Measurements from ENCODE around the gene SYCN. TPM values are rescaled to one million over a fixed set of nuclear protein-coding genes. Genes with fewer than 3 reads are reported as not detected.
"Not testable (repeated sequence)": the region's sequence is repeated elsewhere in the genome, so short reads cannot be mapped to it uniquely, and the experiment has no call there.

The SYCN gene, protein sequence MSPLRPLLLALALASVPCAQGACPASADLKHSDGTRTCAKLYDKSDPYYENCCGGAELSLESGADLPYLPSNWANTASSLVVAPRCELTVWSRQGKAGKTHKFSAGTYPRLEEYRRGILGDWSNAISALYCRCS
- total RNA-seq: not detected

DNA sequence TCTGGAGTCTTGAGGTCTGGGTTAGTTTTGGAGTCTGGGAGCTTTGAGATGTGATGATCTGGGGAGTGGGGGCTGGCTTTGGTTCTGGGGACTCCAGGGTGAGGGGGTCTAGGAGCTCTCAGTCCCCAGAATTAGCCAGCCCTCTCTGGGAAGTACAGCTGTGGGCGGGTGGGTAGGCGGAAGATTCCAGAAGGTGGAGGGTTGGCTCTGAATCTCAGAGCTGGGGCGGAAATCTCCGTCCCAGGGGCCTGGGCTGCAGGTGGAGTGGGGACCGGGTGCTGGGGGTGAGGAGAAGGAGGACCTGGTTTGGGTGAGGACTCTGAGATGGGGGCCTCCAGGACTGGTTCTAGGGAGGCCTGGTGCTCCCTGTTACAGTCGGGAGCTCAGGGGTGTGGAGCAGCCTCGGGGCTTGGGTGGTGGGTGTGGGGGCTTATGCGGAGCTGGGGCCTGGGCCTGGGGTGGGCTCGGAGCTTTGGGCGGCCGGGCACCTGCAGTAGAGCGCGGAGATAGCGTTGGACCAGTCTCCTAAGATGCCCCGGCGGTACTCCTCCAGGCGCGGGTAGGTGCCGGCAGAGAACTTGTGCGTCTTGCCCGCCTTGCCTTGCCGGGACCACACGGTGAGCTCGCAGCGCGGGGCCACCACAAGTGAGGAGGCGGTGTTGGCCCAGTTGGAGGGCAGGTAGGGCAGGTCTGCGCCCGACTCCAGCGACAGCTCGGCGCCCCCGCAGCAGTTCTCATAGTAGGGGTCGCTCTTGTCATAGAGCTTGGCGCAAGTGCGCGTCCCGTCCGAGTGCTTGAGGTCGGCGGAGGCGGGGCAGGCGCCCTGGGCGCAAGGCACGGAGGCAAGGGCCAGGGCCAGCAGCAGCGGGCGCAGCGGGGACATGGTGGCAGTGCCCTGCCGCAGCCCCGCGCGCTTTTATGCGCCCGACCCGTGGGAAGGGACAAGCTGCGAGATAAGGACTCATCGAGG lies at the start of gene SYCN:
Gene SYCN (minus strand): TSS at position 892 of the 970 bp plus-strand sequence. CDS start 9 bp downstream, at position 883.
- no peak within 1 kb of the TSS for H3K27ac Mint-ChIP-seq
- no peaks in the 10 kb centered on the region for H3K36me3 Mint-ChIP-seq
- H3K9me3 Mint-ChIP-seq: no peaks in the 10 kb centered on the region
- DNase-seq (ENCODE audit: low spot score) (no peak), ATAC-seq (no peak)
- peaks cover 25 to 33% of the 10 kb centered on the region in 2 donors for H3K27me3 Mint-ChIP-seq
- H3K4me3 Mint-ChIP-seq: no peak within 1 kb of the TSS
- no peaks in the 10 kb centered on the region for H3K4me1 Mint-ChIP-seq (ENCODE audit: low read depth in 2 of 2)

GRCh38 chr19:39253374-39254149 lies 49.5 kb upstream of the SYCN start:
- DNase-seq (ENCODE audit: low spot score) (no peak), ATAC-seq (no peak)
- Mint-ChIP-seq H3K4me3 (no peak overlapping the region), H3K36me3 (no peaks in the 10 kb centered on the region), H3K27ac (no peak overlapping the region), H3K4me1 (ENCODE audit: low read depth in 2 of 2) (no peaks in the 10 kb centered on the region), H3K27me3 (peaks cover 3 to 8% of the 10 kb centered on the region in 2 donors), H3K9me3 (no peaks in the 10 kb centered on the region)

- no peak for ATAC-seq
- no peak overlapping the region for H3K4me3 Mint-ChIP-seq
- no peak overlapping the region for H3K27ac Mint-ChIP-seq
- DNase-seq (ENCODE audit: low spot score): no peak
- H3K27me3 Mint-ChIP-seq: peaks cover 3 to 8% of the 10 kb centered on the region in 2 donors
- no peaks in the 10 kb centered on the region for H3K9me3 Mint-ChIP-seq
- H3K4me1 Mint-ChIP-seq (ENCODE audit: low read depth in 2 of 2): no peaks in the 10 kb centered on the region
- H3K36me3 Mint-ChIP-seq: no peaks in the 10 kb centered on the region
These were observed 48.4 kb upstream of the SYCN start for GRCh38 chr19:39252458-39252857.

DNA sequence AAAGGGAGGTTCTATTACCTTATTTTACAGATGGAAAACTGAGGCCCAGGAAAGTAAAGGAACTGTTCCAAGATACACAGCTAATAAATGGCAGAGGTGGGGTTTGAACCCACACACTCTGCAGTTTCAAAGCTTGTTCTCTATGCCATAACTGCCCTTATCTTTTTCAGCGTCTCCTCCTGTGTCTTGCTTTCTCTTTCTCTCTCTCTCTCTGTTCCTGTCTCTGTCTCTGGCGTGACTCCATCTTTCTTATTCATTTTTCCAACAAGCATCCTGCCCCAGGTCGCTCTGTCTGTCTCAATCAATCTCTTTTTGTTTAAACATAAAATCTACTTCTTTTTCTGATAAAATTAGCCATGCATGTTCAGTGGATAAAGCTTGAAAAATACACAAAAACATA lies 47.8 kb upstream of the SYCN start:
- DNase-seq (ENCODE audit: low spot score) (no peak), ATAC-seq (no peak)
- Mint-ChIP-seq H3K4me3 (no peak overlapping the region), H3K4me1 (ENCODE audit: low read depth in 2 of 2) (peaks cover 0 to 2% of the 10 kb centered on the region in 2 donors), H3K9me3 (no peaks in the 10 kb centered on the region), H3K27ac (no peak overlapping the region), H3K36me3 (no peaks in the 10 kb centered on the region), H3K27me3 (peaks cover 3 to 8% of the 10 kb centered on the region in 2 donors)

- DNase-seq (ENCODE audit: low spot score) (no peak), ATAC-seq (no peak)
- peaks cover 0 to 2% of the 10 kb centered on the region in 2 donors for H3K4me1 Mint-ChIP-seq (ENCODE audit: low read depth in 2 of 2)
- peaks cover 3 to 8% of the 10 kb centered on the region in 2 donors for H3K27me3 Mint-ChIP-seq
- H3K36me3 Mint-ChIP-seq: no peaks in the 10 kb centered on the region
- no peak overlapping the region for H3K4me3 Mint-ChIP-seq
- no peak overlapping the region for H3K27ac Mint-ChIP-seq
- H3K9me3 Mint-ChIP-seq: no peaks in the 10 kb centered on the region
These were observed 47.0 kb upstream of the SYCN start for GRCh38 chr19:39251081-39251480.

GRCh38 chr19:39248806-39249205 lies 44.7 kb upstream of the SYCN start, which contains the start of gene IFNL4:
Gene IFNL4 (minus strand): TSS chr19:39248856.
- DNase-seq (ENCODE audit: low spot score) (no peak), ATAC-seq (no peak)
- peak within 1 kb of the TSS; percentile 36 for H3K4me3 Mint-ChIP-seq
- no peaks in the 10 kb centered on the region for H3K9me3 Mint-ChIP-seq
- H3K27ac Mint-ChIP-seq: no peak within 1 kb of the TSS
- peaks cover 3 to 8% of the 10 kb centered on the region in 2 donors for H3K27me3 Mint-ChIP-seq
- H3K36me3 Mint-ChIP-seq: no peaks in the 10 kb centered on the region
- H3K4me1 Mint-ChIP-seq (ENCODE audit: low read depth in 2 of 2): peaks cover 0 to 2% of the 10 kb centered on the region in 2 donors

- Mint-ChIP-seq H3K4me3 (no peak overlapping the region), H3K27me3 (peaks cover 3 to 8% of the 10 kb centered on the region in 2 donors), H3K4me1 (ENCODE audit: low read depth in 2 of 2) (peaks cover 0 to 2% of the 10 kb centered on the region in 2 donors), H3K36me3 (no peaks in the 10 kb centered on the region), H3K9me3 (no peaks in the 10 kb centered on the region), H3K27ac (no peak overlapping the region)
- no peak for DNase-seq (ENCODE audit: low spot score)
- ATAC-seq: peak; percentile 57 to 71
These were observed 43.9 kb upstream of the SYCN start for GRCh38 chr19:39247701-39248664.

DNA sequence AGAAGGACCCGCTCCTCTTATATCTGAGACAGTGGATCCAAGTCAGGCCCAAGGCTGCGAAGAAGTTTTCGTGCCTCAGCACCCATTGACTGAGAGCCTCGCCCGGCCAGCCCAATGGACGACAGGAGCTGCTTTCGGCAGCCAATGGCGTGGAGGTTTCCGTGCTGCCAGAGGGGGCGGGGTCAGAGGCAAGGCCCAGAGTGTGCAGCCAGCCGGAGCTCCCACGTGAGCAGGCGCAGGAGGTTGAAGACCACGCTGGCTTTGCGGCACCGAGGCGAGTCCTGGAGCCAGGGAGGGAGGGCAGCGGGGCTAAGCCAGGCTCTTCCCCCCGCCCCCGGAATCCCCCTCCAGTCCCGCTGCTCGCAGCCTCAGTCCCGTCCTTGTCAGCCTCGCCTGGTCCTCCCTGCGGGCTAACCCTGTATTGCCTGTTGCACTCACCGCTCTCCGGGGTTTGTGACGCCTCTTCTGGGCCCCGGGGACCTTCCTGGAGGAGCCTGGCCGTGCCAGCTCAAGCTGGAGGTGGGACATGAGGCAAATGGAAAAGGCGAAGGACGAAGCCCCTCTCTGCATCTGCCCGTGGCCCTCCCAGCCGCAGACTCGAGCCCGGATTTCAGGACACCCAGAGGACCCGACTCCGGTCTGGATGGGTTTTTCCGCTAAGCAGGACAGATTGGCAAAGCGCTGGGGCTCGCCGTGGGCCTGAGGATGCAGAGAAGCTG lies 43.0 kb upstream of the SYCN start:
- DNase-seq (ENCODE audit: low spot score) (no peak), ATAC-seq (peak; percentile 53 to 54)
- Mint-ChIP-seq H3K27me3 (peaks cover 3 to 8% of the 10 kb centered on the region in 2 donors), H3K4me1 (ENCODE audit: low read depth in 2 of 2) (peaks cover 0 to 2% of the 10 kb centered on the region in 2 donors), H3K4me3 (peak overlapping the region; percentile 27), H3K27ac (no peak overlapping the region), H3K9me3 (no peaks in the 10 kb centered on the region), H3K36me3 (no peaks in the 10 kb centered on the region)

DNA sequence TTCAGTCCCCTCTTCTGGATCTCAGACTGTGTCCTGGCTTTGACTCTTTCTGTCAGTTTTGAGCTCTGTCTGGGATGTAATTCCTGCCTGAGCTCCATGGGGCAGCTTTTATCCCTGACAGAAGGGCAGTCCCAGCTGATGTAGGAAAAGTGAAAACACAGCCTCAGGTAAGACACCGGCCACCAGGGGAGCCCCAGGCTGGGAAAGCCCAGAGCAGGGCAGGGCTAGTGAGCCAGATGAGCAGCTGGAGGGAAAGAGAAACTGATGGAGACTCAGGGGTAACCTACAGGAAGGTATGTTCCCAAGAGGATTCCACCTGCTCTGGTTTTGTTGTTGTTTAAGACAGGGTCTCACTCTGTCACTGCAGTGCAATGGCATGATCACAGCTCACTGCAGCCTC lies 41.1 kb upstream of the SYCN start:
- not testable (repeated sequence) for H3K4me1 Mint-ChIP-seq (ENCODE audit: low read depth in 2 of 2); H3K4me3 Mint-ChIP-seq; H3K27me3 Mint-ChIP-seq; H3K9me3 Mint-ChIP-seq; H3K36me3 Mint-ChIP-seq; DNase-seq (ENCODE audit: low spot score); H3K27ac Mint-ChIP-seq
- peak in 1 of 2 donors; percentile 50 for ATAC-seq

DNA sequence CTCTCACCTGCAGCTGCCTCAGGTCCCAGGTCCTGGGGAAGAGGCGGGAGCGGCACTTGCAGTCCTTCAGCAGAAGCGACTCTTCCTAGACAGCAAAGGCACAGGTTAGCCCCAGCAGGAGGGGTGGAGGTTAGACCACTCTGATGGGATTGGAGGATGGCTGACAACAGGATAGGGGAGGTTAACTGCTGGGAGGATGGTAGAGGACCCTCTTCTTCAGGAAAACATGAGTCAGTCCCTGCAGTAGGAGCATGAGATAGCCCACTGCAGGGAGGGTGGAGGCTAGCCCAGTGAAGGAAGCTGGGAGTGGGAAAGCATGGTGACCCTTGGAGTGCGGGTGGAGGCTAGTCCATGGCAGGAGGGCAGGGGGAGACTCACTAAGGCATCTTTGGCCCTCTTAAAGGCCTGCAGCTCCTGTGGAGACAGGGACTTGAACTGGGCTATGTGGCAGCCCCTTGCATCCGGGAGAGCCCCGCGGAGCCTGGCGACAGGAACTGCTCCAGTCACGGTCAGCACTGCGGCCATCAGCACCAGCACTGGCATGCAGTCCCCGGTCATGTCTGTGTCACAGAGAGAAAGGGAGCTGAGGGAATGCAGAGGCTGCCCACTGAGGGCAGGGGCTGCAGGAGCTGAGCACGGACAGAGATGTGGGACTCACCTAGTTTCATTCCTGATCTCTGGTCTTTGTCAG lies 40.5 kb upstream of the SYCN start, which contains the start of gene IFNL3:
Gene IFNL3 (minus strand): TSS at position 597 of the 691 bp plus-strand sequence. CDS start 39 bp downstream, at position 558.
- DNase-seq (ENCODE audit: low spot score); H3K36me3 Mint-ChIP-seq; H3K4me3 Mint-ChIP-seq; H3K27ac Mint-ChIP-seq; H3K9me3 Mint-ChIP-seq; H3K4me1 Mint-ChIP-seq (ENCODE audit: low read depth in 2 of 2); H3K27me3 Mint-ChIP-seq; ATAC-seq: not testable (repeated sequence)

GRCh38 chr19:39243741-39244140 lies 39.7 kb upstream of the SYCN start:
- H3K36me3 Mint-ChIP-seq; H3K9me3 Mint-ChIP-seq; DNase-seq (ENCODE audit: low spot score); H3K27me3 Mint-ChIP-seq; H3K4me3 Mint-ChIP-seq; ATAC-seq; H3K4me1 Mint-ChIP-seq (ENCODE audit: low read depth in 2 of 2); H3K27ac Mint-ChIP-seq: not testable (repeated sequence)

- ATAC-seq (no peak), DNase-seq (ENCODE audit: low spot score) (no peak)
- Mint-ChIP-seq H3K9me3 (no peaks in the 10 kb centered on the region), H3K36me3 (no peaks in the 10 kb centered on the region), H3K27ac (no peak overlapping the region), H3K4me1 (ENCODE audit: low read depth in 2 of 2) (peaks cover 0 to 17% of the 10 kb centered on the region in 2 donors), H3K27me3 (no peaks in the 10 kb centered on the region), H3K4me3 (no peak overlapping the region)
These were observed 36.4 kb upstream of the SYCN start for GRCh38 chr19:39240421-39240820.

Measured in natural killer cell treated with Interleukin-12 subunit alpha and Interleukin-12 subunit beta and Interleukin-15 and Interleukin-18, amount 100 ng/mL, for 72 hours (primary cell).